ENCODE measurements around the gene FSTL4.

FSTL4 gene

GRCh38 chr5:133403741-133404364, 208.5 kb downstream of the FSTL4 start (continued):
- no peak for TF ChIP-seq TSHZ2 (CRISPR knock-in tag; IDR thresholded peaks at IDR 0.05)
- TF ChIP-seq CSDC2 (CRISPR knock-in tag; IDR thresholded peaks at IDR 0.05): no peak

GRCh38 chr5:133402775-133403174, 209.6 kb downstream of the FSTL4 start:
- TF ChIP-seq ZNF70 (CRISPR knock-in tag; IDR thresholded peaks at IDR 0.05) (no peak), TSHZ2 (CRISPR knock-in tag; IDR thresholded peaks at IDR 0.05) (no peak), CSRNP3 (CRISPR knock-in tag; IDR thresholded peaks at IDR 0.05) (no peak)
- no peak for ATAC-seq

GRCh38 chr5:133401731-133402347, 210.5 kb downstream of the FSTL4 start:
- no peak for ATAC-seq
- TF ChIP-seq CSDC2 (CRISPR knock-in tag; IDR thresholded peaks at IDR 0.05) (no peak), GLIS3 (CRISPR knock-in tag; IDR thresholded peaks at IDR 0.05) (no peak), ARNTL (CRISPR knock-in tag; IDR thresholded peaks at IDR 0.05; ENCODE audit: borderline replicate concordance, low read depth) (no peak)

GRCh38 chr5:133400831-133401351, 211.4 kb downstream of the FSTL4 start:
- ATAC-seq: no peak
- TF ChIP-seq ZNF565 (CRISPR knock-in tag; conservative IDR thresholded peaks at IDR 0.05; ENCODE audit: low read depth): no peak
- no peak for TF ChIP-seq TSHZ2 (CRISPR knock-in tag; IDR thresholded peaks at IDR 0.05)
- TF ChIP-seq CSDC2 (CRISPR knock-in tag; IDR thresholded peaks at IDR 0.05): no peak
- no peak for TF ChIP-seq CSRNP3 (CRISPR knock-in tag; IDR thresholded peaks at IDR 0.05)
- no peak for TF ChIP-seq PATZ1 (CRISPR knock-in tag; IDR thresholded peaks at IDR 0.05; ENCODE audit: borderline replicate concordance)
- TF ChIP-seq RARB (CRISPR knock-in tag; IDR thresholded peaks at IDR 0.05): no peak
- TF ChIP-seq ARNTL (CRISPR knock-in tag; IDR thresholded peaks at IDR 0.05; ENCODE audit: borderline replicate concordance, low read depth): no peak
- TF ChIP-seq ESRRG (CRISPR knock-in tag; IDR thresholded peaks at IDR 0.05): no peak
- TF ChIP-seq ZNF8 (CRISPR knock-in tag; IDR thresholded peaks at IDR 0.05): no peak
- no peak for TF ChIP-seq POU6F1 (CRISPR knock-in tag; IDR thresholded peaks at IDR 0.05; ENCODE audit: borderline replicate concordance, low read depth)
- no peak for TF ChIP-seq CREB5 (CRISPR knock-in tag; IDR thresholded peaks at IDR 0.05; ENCODE audit: low read depth)
- no peak for TF ChIP-seq BACH2 (CRISPR knock-in tag; IDR thresholded peaks at IDR 0.05; ENCODE audit: borderline replicate concordance)
- no peak for TF ChIP-seq PPARA (CRISPR knock-in tag; IDR thresholded peaks at IDR 0.05; ENCODE audit: borderline replicate concordance)
- no peak for TF ChIP-seq ZFP30 (CRISPR knock-in tag; IDR thresholded peaks at IDR 0.05)
